ENCODE data around the gene ZG16B. TPM values are rescaled to one million over a fixed set of nuclear protein-coding genes. Genes with fewer than 3 reads are reported as not detected.

ZG16B gene
- total and polyA plus RNA-seq, 4 experiments from 2014 or later: 0.79 TPM; not detected in 3

DNA sequence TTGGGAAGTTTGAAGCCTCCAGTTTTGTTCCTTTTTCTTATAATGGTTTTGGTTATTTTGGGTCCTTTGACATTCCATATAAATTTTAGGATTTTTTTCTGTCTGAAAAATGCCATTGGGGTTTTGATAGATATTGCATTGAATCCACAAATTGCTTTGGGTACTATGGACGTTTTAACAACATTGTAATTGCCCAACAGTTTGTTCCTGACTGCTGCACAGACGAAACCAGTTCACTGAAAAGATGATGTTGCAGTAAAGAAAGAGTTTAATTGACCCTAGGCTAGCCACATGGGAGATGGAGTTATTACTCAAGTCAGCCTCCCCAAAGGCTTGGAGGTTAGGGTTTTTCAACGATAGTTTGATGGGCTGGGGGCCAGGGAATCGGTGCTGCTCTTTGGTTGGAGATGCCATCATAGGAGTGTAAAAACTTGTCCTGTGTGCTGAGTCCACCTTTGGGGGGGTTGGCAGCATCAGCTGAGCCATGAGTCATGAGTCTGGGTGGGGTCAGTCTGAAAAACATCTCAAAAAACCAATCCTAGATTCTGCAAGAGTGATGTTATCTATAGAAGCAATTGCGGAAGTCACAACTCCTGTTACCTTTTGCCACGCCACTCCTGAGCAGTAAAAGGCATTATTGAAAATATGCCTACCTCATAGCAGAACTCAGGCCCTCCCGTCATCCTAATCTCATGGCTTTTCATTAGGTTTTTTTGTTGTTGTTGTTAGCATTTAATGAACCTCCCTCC, 34.5 kb upstream of the ZG16B start:
- H3K27me3 Mint-ChIP-seq: peaks cover 14 to 24% of the 10 kb centered on the region in 2 donors
- H3K27me3 ChIP-seq (ENCODE audit: insufficient read depth, low read length): peaks cover 4% of the 10 kb centered on the region
- no peaks in the 10 kb centered on the region for H3K36me3 ChIP-seq (ENCODE audit: insufficient read depth, low read length)
- no peak overlapping the region for H3K27ac ChIP-seq (ENCODE audit: low read depth, low read length)
- ChIA-PET CTCF (ENCODE audit: partially characterized antibody) (no interaction called here), POLR2A (ENCODE audit: partially characterized antibody) (no interaction called here)
- H3K36me3 Mint-ChIP-seq: no peaks in the 10 kb centered on the region
- no peak overlapping the region for H3K4me3 ChIP-seq (ENCODE audit: low read length in 2 of 2)
- peak in 1 of 5 donors; percentile 3 for DNase-seq
- H3K27ac Mint-ChIP-seq: peak overlapping the region in 2 of 7 donors; percentile 18 to 78
- no peak overlapping the region for H3K4me3 Mint-ChIP-seq
- intact Hi-C loops (cut with micrococcal nuclease): no loop called here
- no peaks in the 10 kb centered on the region for H3K4me1 Mint-ChIP-seq
- no peaks in the 10 kb centered on the region for H3K4me1 ChIP-seq (ENCODE audit: insufficient read depth, low read length)
- no peaks in the 10 kb centered on the region for H3K9me3 Mint-ChIP-seq
- no peaks in the 10 kb centered on the region for H3K9me3 ChIP-seq (ENCODE audit: control insufficient read depth in 1 of 2, low read length in 2 of 2)

- Mint-ChIP-seq H3K36me3 (no peaks in the 10 kb centered on the region), H3K4me1 (no peaks in the 10 kb centered on the region), H3K27me3 (peaks cover 5 to 10% of the 10 kb centered on the region in 2 donors), H3K9me3 (peaks cover 0 to 9% (median 4%) of the 10 kb centered on the region in 8 donors), H3K4me3 (no peak overlapping the region), H3K27ac (no peak overlapping the region)
- POLR2A ChIA-PET (ENCODE audit: partially characterized antibody): interaction anchor here (1.6 kb wide), 1 partner anchor 21 kb away, joined by 6 read pairs; the partner anchor contains the start of gene ELOB
- DNase-seq: no peak
- H3K36me3 ChIP-seq (ENCODE audit: insufficient read depth, low read length): no peaks in the 10 kb centered on the region
- H3K4me1 ChIP-seq (ENCODE audit: insufficient read depth, low read length): no peaks in the 10 kb centered on the region
- intact Hi-C loops (cut with micrococcal nuclease): no loop called here
- peaks cover 0 to 4% of the 10 kb centered on the region in 2 donors for H3K9me3 ChIP-seq (ENCODE audit: control insufficient read depth in 1 of 2, low read length in 2 of 2)
- H3K27me3 ChIP-seq (ENCODE audit: insufficient read depth, low read length): peaks cover 4% of the 10 kb centered on the region
- no peak overlapping the region for H3K27ac ChIP-seq (ENCODE audit: low read depth, low read length)
- CTCF ChIA-PET (ENCODE audit: partially characterized antibody): no interaction called here
- no peak overlapping the region for H3K4me3 ChIP-seq (ENCODE audit: low read length in 2 of 2)
Measured at GRCh38 chr16:2798723-2799204, 31.3 kb upstream of the ZG16B start.

DNA sequence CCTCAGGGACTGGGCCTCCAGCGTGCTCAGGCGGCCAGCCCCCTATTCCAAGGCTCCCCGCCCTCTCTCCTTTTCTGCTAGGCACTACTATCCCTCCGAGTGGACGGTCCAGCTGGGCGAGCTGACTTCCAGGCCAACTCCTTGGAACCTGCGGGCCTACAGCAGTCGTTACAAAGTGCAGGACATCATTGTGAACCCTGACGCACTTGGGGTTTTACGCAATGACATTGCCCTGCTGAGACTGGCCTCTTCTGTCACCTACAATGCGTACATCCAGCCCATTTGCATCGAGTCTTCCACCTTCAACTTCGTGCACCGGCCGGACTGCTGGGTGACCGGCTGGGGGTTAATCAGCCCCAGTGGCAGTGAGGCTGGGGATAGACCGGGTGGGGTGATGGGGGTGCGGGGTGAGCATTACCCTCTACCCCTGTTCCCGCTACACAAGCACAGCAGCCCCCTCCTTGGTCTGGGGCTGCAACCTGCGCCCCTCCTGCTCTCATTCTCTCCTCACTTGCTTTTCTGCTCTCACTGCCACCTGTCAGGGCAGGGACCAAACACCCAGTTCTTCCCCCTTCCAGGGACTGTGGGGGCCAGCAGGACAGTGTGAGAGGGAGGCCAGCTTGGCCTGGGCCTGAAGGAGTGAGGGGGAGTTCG, 30.8 kb upstream of the ZG16B start:
- Mint-ChIP-seq H3K27ac (no peak overlapping the region), H3K4me1 (no peaks in the 10 kb centered on the region), H3K4me3 (no peak overlapping the region), H3K36me3 (no peaks in the 10 kb centered on the region), H3K27me3 (peaks cover 3 to 10% of the 10 kb centered on the region in 2 donors), H3K9me3 (peaks cover 0 to 14% (median 9%) of the 10 kb centered on the region in 8 donors)
- CTCF ChIA-PET (ENCODE audit: partially characterized antibody): no interaction called here
- Histone ChIP-seq H3K27me3 (ENCODE audit: insufficient read depth, low read length) (peaks cover 4% of the 10 kb centered on the region), H3K9me3 (ENCODE audit: control insufficient read depth in 1 of 2, low read length in 2 of 2) (peaks cover 0 to 10% of the 10 kb centered on the region in 2 donors), H3K4me1 (ENCODE audit: insufficient read depth, low read length) (no peaks in the 10 kb centered on the region), H3K27ac (ENCODE audit: low read depth, low read length) (no peak overlapping the region), H3K4me3 (ENCODE audit: low read length in 2 of 2) (no peak overlapping the region), H3K36me3 (ENCODE audit: insufficient read depth, low read length) (no peaks in the 10 kb centered on the region)
- peak in 1 of 5 donors; percentile 36 for DNase-seq
- POLR2A ChIA-PET (ENCODE audit: partially characterized antibody): no interaction called here
- intact Hi-C loops (cut with micrococcal nuclease): no loop called here

GRCh38 chr16:2799859-2800226, 30.3 kb upstream of the ZG16B start:
- CTCF ChIA-PET (ENCODE audit: partially characterized antibody): no interaction called here
- H3K36me3 Mint-ChIP-seq: no peaks in the 10 kb centered on the region

DNA sequence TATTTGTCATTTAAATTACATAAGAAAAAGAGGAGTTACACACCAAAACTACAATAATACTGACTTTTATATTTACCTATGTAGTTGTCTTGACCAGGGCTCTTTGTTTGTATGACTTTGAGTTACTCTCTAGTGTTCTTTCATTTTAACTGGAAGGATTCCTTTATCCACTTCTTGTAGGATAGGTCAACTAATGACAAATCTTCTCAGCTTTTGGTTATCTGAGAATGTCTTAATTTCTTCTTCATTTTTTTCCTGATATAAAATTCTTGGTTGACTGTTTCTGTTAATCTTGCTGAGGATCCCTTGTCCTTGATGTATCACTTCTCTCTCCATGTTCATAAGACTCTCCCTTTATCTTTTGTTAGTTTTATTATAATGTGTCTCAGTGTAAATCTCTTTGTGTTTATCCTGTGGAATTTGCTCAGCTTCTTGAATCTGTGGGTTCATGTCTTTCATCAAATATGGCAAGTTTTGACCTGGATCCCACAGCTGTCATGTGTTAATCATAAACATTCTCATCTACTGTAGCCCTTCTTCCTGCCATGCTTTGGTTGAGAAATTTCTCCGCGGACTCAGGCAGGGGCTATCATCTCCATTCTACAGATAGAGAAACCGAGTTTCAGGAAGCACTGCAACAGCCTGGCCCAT, 26.4 kb upstream of the ZG16B start:
- no peak overlapping the region for H3K27ac Mint-ChIP-seq
- Histone ChIP-seq H3K4me3 (ENCODE audit: low read length in 2 of 2) (no peak overlapping the region), H3K9me3 (ENCODE audit: control insufficient read depth in 1 of 2, low read length in 2 of 2) (peaks cover 0 to 12% of the 10 kb centered on the region in 2 donors), H3K36me3 (ENCODE audit: insufficient read depth, low read length) (no peaks in the 10 kb centered on the region), H3K27ac (ENCODE audit: low read depth, low read length) (no peak overlapping the region), H3K27me3 (ENCODE audit: insufficient read depth, low read length) (no peaks in the 10 kb centered on the region), H3K4me1 (ENCODE audit: insufficient read depth, low read length) (no peaks in the 10 kb centered on the region)
- H3K36me3 Mint-ChIP-seq: no peaks in the 10 kb centered on the region
- POLR2A ChIA-PET (ENCODE audit: partially characterized antibody): no interaction called here
- no peaks in the 10 kb centered on the region for H3K4me1 Mint-ChIP-seq
- CTCF ChIA-PET (ENCODE audit: partially characterized antibody): no interaction called here
- no peak for DNase-seq
- intact Hi-C loops (cut with micrococcal nuclease): no loop called here
- H3K4me3 Mint-ChIP-seq: no peak overlapping the region
- peaks cover 0 to 18% (median 10%) of the 10 kb centered on the region in 8 donors for H3K9me3 Mint-ChIP-seq
- H3K27me3 Mint-ChIP-seq: peaks cover 9 to 12% of the 10 kb centered on the region in 2 donors

More at GRCh38 chr16:2799859-2800226, 30.3 kb upstream of the ZG16B start:
- Histone ChIP-seq H3K4me3 (ENCODE audit: low read length in 2 of 2) (no peak overlapping the region), H3K9me3 (ENCODE audit: control insufficient read depth in 1 of 2, low read length in 2 of 2) (peaks cover 0 to 12% of the 10 kb centered on the region in 2 donors), H3K27ac (ENCODE audit: low read depth, low read length) (no peak overlapping the region), H3K36me3 (ENCODE audit: insufficient read depth, low read length) (no peaks in the 10 kb centered on the region), H3K27me3 (ENCODE audit: insufficient read depth, low read length) (no peaks in the 10 kb centered on the region), H3K4me1 (ENCODE audit: insufficient read depth, low read length) (no peaks in the 10 kb centered on the region)
- intact Hi-C loops (cut with micrococcal nuclease): no loop called here
- Mint-ChIP-seq H3K4me1 (no peaks in the 10 kb centered on the region), H3K4me3 (no peak overlapping the region), H3K27ac (no peak overlapping the region), H3K27me3 (peaks cover 4 to 8% of the 10 kb centered on the region in 2 donors), H3K9me3 (peaks cover 0 to 18% (median 10%) of the 10 kb centered on the region in 8 donors)
- POLR2A ChIA-PET (ENCODE audit: partially characterized antibody): no interaction called here
- peak in 1 of 5 donors; percentile 18 for DNase-seq

GRCh38 chr16:2804728-2805127, 25.4 kb upstream of the ZG16B start:
- ChIA-PET POLR2A (ENCODE audit: partially characterized antibody) (no interaction called here), CTCF (ENCODE audit: partially characterized antibody) (no interaction called here)
- no peak overlapping the region for H3K27ac ChIP-seq (ENCODE audit: low read depth, low read length)
- no peaks in the 10 kb centered on the region for H3K36me3 Mint-ChIP-seq
- intact Hi-C loops (cut with micrococcal nuclease): no loop called here
- H3K9me3 ChIP-seq (ENCODE audit: control insufficient read depth in 1 of 2, low read length in 2 of 2): peaks cover 0 to 12% of the 10 kb centered on the region in 2 donors
- no peak for DNase-seq
- no peaks in the 10 kb centered on the region for H3K4me1 ChIP-seq (ENCODE audit: insufficient read depth, low read length)
- H3K9me3 Mint-ChIP-seq: peaks cover 0 to 22% (median 13%) of the 10 kb centered on the region in 8 donors
- no peaks in the 10 kb centered on the region for H3K36me3 ChIP-seq (ENCODE audit: insufficient read depth, low read length)
- peaks cover 12 to 15% of the 10 kb centered on the region in 2 donors for H3K27me3 Mint-ChIP-seq
- H3K27ac Mint-ChIP-seq: peak overlapping the region in 1 of 7 donors; percentile 53
- H3K4me3 ChIP-seq (ENCODE audit: low read length in 2 of 2): no peak overlapping the region
- H3K4me3 Mint-ChIP-seq: no peak overlapping the region
- H3K27me3 ChIP-seq (ENCODE audit: insufficient read depth, low read length): no peaks in the 10 kb centered on the region
- H3K4me1 Mint-ChIP-seq: no peaks in the 10 kb centered on the region

GRCh38 chr16:2806286-2806685, 23.8 kb upstream of the ZG16B start:
- no peaks in the 10 kb centered on the region for H3K27me3 ChIP-seq (ENCODE audit: insufficient read depth, low read length)
- H3K27ac Mint-ChIP-seq: no peak overlapping the region
- CTCF ChIA-PET (ENCODE audit: partially characterized antibody): no interaction called here
- no peaks in the 10 kb centered on the region for H3K4me1 ChIP-seq (ENCODE audit: insufficient read depth, low read length)
- peaks cover 0 to 12% of the 10 kb centered on the region in 2 donors for H3K9me3 ChIP-seq (ENCODE audit: control insufficient read depth in 1 of 2, low read length in 2 of 2)
- no peak for DNase-seq
- peaks cover 12 to 15% of the 10 kb centered on the region in 2 donors for H3K27me3 Mint-ChIP-seq
- POLR2A ChIA-PET (ENCODE audit: partially characterized antibody): no interaction called here
- intact Hi-C loops (cut with micrococcal nuclease): no loop called here
- no peak overlapping the region for H3K4me3 ChIP-seq (ENCODE audit: low read length in 2 of 2)
- no peaks in the 10 kb centered on the region for H3K36me3 ChIP-seq (ENCODE audit: insufficient read depth, low read length)
- H3K27ac ChIP-seq (ENCODE audit: low read depth, low read length): no peak overlapping the region
- peaks cover 0 to 22% (median 13%) of the 10 kb centered on the region in 8 donors for H3K9me3 Mint-ChIP-seq
- H3K4me3 Mint-ChIP-seq: no peak overlapping the region
- no peaks in the 10 kb centered on the region for H3K4me1 Mint-ChIP-seq
- H3K36me3 Mint-ChIP-seq: no peaks in the 10 kb centered on the region
